Smooth muscle cell (in vitro differentiated cells): ENCODE data around the gene WIPF2. TPM values are rescaled to one million over a fixed set of nuclear protein-coding genes. Genes with fewer than 3 reads are reported as not detected.

Experiments used
- DNase-seq: peaks from one replicate; lab custom pipeline; 2025; ENCODE audit not compliant: unreplicated experiment; lab: John Stamatoyannopoulos, UW
- H2AFZ ChIP-seq: fragments of 200-600 bp; sonication (generic); 2 replicates; pipeline ENCODE4 v1.6.0; 2016; ENCODE audit warnings: antibody characterized with exemption, low read depth, mild to moderate bottlenecking
- H3F3A ChIP-seq: fragments of 200-600 bp; sonication (generic); 2 replicates; pipeline ENCODE4 v1.6.0; 2017; ENCODE audit warnings: antibody characterized with exemption, low read depth
- H3K27ac ChIP-seq: fragments of 200-600 bp; sonication (generic); 2 replicates; pipeline ENCODE4 v1.5.1; 2016; ENCODE audit warnings: low read depth, mild to moderate bottlenecking
- H3K27me3 ChIP-seq: fragments of 200-600 bp; sonication (generic); 2 replicates; pipeline ENCODE4 v1.6.1; 2016; ENCODE audit warnings: low read depth, mild to moderate bottlenecking
- H3K36me3 ChIP-seq: fragments of 200-600 bp; sonication (generic); 2 replicates; pipeline ENCODE4 v1.5.1; 2016; ENCODE audit warnings: low read depth
- H3K4me1 ChIP-seq: fragments of 200-600 bp; sonication (generic); 2 replicates; pipeline ENCODE4 v1.5.1; 2016; ENCODE audit warnings: low read depth
- H3K4me2 ChIP-seq: fragments of 200-600 bp; sonication (generic); 2 replicates; pipeline ENCODE4 v1.6.0; 2016; ENCODE audit warnings: mild to moderate bottlenecking
- H3K4me3 ChIP-seq: fragments of 200-600 bp; sonication (generic); 2 replicates; pipeline ENCODE4 v1.5.1; 2016; ENCODE audit warnings: mild to moderate bottlenecking
- H3K79me2 ChIP-seq: fragments of 200-600 bp; sonication (generic); 2 replicates; pipeline ENCODE4 v1.6.0; 2016; ENCODE audit warnings: low read depth, mild to moderate bottlenecking
- H3K9ac ChIP-seq: fragments of 200-600 bp; sonication (generic); 2 replicates; pipeline ENCODE4 v1.6.0; 2016; ENCODE audit warnings: low read depth
- H3K9me3 ChIP-seq: fragments of 200-600 bp; sonication (generic); replicated peaks from 2 replicates; pipeline ENCODE4 v1.5.1; 2016; ENCODE audit warnings: low read depth
- H4K20me1 ChIP-seq: fragments of 200-600 bp; sonication (generic); 2 replicates; pipeline ENCODE4 v1.6.0; 2016; ENCODE audit warnings: low read depth
- CTCF ChIP-seq: fragments of 200-600 bp; sonication (generic); IDR thresholded peaks from 2 replicates; pipeline ENCODE4 v1.5.1; 2017; ENCODE audit warnings: borderline replicate concordance, mild to moderate bottlenecking, antibody characterized with exemption; ENCODE audit not compliant: insufficient read depth, poor library complexity, severe bottlenecking
- WGBS: methylation state at CpG from one replicate; pipeline ENCODE4 v1.1.7; 2016; ENCODE audit warnings: low lambda C conversion rate; 5-methylcytosine and 5-hydroxymethylcytosine counted together
- polyA plus RNA-seq: library from polyadenylated mRNA; unstranded; fragments of >200 nt; fragmentation: Nextera tagmentation; extraction: Ambion mirVana; gene quantifications from 2 replicates; pipeline ENCODE4 v1.2.1, GENCODE V29; 2016
- total RNA-seq: library from RNA; depleted of rRNA; stranded (reverse); fragments of >200 nt; gene quantifications from 2 replicates; pipeline ENCODE4 v1.2.3, GENCODE V29; 2014

WIPF2 gene
- total and polyA plus RNA-seq, 2 experiments from 2014 or later: 6.7 to 13.9 TPM

GRCh38 chr17:40173091-40173777 is 45.9 kb upstream of the WIPF2 start:
- Histone ChIP-seq H3K27me3 (no peaks in the 10 kb centered on the region), H3K79me2 (no peaks in the 10 kb centered on the region), H3K9ac (no peak overlapping the region), H3K4me3 (no peak overlapping the region), H3K4me1 (peaks cover 3% of the 10 kb centered on the region), H3K27ac (no peak overlapping the region), H3K9me3 (no peaks in the 10 kb centered on the region), H4K20me1 (peaks cover 20% of the 10 kb centered on the region), H3F3A (peaks cover 6% of the 10 kb centered on the region), H3K4me2 (no peak overlapping the region), H3K36me3 (peaks cover 8% of the 10 kb centered on the region), H2AFZ (no peak overlapping the region)
- 96% methylated on average over 4 of the region's 4 CpGs for WGBS
- TF ChIP-seq CTCF: no peak
- DNase-seq: no peak

- no peak for TF ChIP-seq CTCF
- no peaks in the 10 kb centered on the region for H3K79me2 ChIP-seq
- peaks cover 6% of the 10 kb centered on the region for H3F3A ChIP-seq
- H3K27me3 ChIP-seq: no peaks in the 10 kb centered on the region
- H3K4me3 ChIP-seq: no peak overlapping the region
- no peak for DNase-seq
- no peaks in the 10 kb centered on the region for H3K9me3 ChIP-seq
- peaks cover 8% of the 10 kb centered on the region for H3K36me3 ChIP-seq
- H3K4me1 ChIP-seq: peaks cover 3% of the 10 kb centered on the region
- H3K4me2 ChIP-seq: no peak overlapping the region
- H4K20me1 ChIP-seq: peaks cover 22% of the 10 kb centered on the region
- WGBS: 89% methylated on average over 3 of the region's 3 CpGs
- H3K9ac ChIP-seq: no peak overlapping the region
- no peak overlapping the region for H2AFZ ChIP-seq
- no peak overlapping the region for H3K27ac ChIP-seq
These were observed 45.3 kb upstream of the WIPF2 start for GRCh38 chr17:40173778-40174135.

GRCh38 chr17:40174514-40174913 is 44.6 kb upstream of the WIPF2 start:
- H3K36me3 ChIP-seq: peaks cover 5% of the 10 kb centered on the region
- H3K4me3 ChIP-seq: no peak overlapping the region

More at GRCh38 chr17:40174514-40174913, 44.6 kb upstream of the WIPF2 start:
- H3F3A ChIP-seq: peaks cover 8% of the 10 kb centered on the region
- H3K9ac ChIP-seq: no peak overlapping the region
- H3K27ac ChIP-seq: no peak overlapping the region
- WGBS: 100% methylated on average over 1 of the region's 1 CpG
- no peak overlapping the region for H3K4me2 ChIP-seq
- H2AFZ ChIP-seq: no peak overlapping the region
- TF ChIP-seq CTCF: no peak
- no peaks in the 10 kb centered on the region for H3K27me3 ChIP-seq
- peaks cover 15% of the 10 kb centered on the region for H4K20me1 ChIP-seq
- H3K4me1 ChIP-seq: peaks cover 3% of the 10 kb centered on the region
- H3K79me2 ChIP-seq: no peaks in the 10 kb centered on the region
- no peak for DNase-seq
- H3K9me3 ChIP-seq: no peaks in the 10 kb centered on the region
